ENCODE results near the gene PRKCQ.
"Not testable (repeated sequence)": the region's sequence is repeated elsewhere in the genome, so short reads cannot be mapped to it uniquely, and the experiment has no call there.

The PRKCQ gene

DNA sequence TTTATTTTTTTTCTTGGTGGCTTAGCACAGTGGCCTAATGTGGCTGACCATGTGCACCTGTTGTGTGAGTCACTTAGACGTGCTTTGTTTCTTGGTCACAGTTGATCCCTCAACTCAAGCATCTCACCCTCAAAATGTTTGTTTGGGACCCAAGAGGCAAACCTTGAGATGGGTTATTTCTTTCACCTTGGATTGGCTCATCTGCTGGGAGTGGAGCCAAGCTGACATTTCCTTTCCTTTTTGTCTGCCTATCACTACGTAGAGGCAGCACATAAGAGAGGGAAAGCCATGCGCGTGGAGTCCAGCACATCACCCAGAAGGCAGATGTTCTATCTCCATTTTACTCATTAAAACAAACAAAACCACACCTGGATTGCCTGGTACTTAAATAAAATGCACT lies 6.4 kb upstream of the PRKCQ start:
- FAIRE-seq (no peak), DNase-seq (ENCODE audit: insufficient read length, low spot score) (no peak)
- no peak for TF ChIP-seq PAX5 (IDR thresholded peaks at IDR 0.05; ENCODE audit: insufficient read depth, low read length, severe bottlenecking)
- TF ChIP-seq POLR2A (IDR thresholded peaks at IDR 0.05; ENCODE audit: low read depth, low read length): no peak
- no peak for TF ChIP-seq TAF1 (IDR thresholded peaks at IDR 0.05; ENCODE audit: low read depth, low read length)
- no peak for TF ChIP-seq POLR2AphosphoS5 (IDR thresholded peaks at IDR 0.05; ENCODE audit: low read depth, low read length)
- TF ChIP-seq POU2F2 (IDR thresholded peaks at IDR 0.05; ENCODE audit: low read depth, low read length): no peak
- TF ChIP-seq SPI1 (IDR thresholded peaks at IDR 0.05; ENCODE audit: low read depth, low read length): no peak

DNA sequence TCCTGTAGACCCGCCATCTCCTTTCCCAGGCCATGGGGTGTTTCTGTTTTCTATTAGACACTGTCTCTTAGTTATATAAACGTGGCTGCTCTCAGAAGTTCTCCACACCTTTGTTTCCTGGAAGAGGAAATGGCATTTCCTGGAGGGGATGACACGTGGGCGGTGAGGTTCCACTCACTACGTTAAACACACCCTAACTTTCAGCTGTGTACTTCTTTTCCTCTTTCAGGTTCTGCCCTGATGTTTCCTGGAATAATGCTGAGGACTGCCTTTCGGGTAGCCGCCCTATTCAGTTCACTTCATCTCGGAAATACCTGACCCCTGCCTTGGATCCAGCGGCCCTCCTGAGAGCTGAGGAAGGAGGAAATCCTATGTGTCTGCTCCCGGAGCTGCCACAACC lies 3.4 kb upstream of the PRKCQ start:
- FAIRE-seq (no peak), DNase-seq (ENCODE audit: insufficient read length, low spot score) (no peak)
- TF ChIP-seq TAF1 (IDR thresholded peaks at IDR 0.05; ENCODE audit: low read depth, low read length) (no peak), POU2F2 (IDR thresholded peaks at IDR 0.05; ENCODE audit: low read depth, low read length) (no peak), SPI1 (IDR thresholded peaks at IDR 0.05; ENCODE audit: low read depth, low read length) (no peak), POLR2A (IDR thresholded peaks at IDR 0.05; ENCODE audit: low read depth, low read length) (no peak), PAX5 (IDR thresholded peaks at IDR 0.05; ENCODE audit: insufficient read depth, low read length, severe bottlenecking) (no peak), POLR2AphosphoS5 (IDR thresholded peaks at IDR 0.05; ENCODE audit: low read depth, low read length) (no peak)

DNA sequence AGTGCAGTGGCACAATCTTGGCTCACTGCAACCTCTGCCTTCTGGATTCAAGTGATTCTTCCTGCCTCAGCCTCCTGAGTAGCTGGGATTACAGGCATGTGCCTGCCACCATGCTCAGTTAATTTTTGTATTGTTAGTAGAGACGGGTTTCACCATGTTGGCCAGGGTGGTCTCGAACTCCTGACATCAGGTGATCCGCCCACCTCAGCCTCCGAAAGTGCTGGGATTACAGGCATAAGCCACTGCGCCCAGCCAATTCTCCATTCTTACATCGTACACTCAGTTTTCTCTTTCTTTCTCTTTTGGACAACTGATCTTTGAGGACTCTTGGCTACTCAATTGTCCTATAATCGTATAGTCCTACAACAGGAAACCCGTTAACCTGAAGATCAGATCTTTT lies 2.8 kb upstream of the PRKCQ start:
- not testable (repeated sequence) for FAIRE-seq; DNase-seq (ENCODE audit: insufficient read length, low spot score)

DNA sequence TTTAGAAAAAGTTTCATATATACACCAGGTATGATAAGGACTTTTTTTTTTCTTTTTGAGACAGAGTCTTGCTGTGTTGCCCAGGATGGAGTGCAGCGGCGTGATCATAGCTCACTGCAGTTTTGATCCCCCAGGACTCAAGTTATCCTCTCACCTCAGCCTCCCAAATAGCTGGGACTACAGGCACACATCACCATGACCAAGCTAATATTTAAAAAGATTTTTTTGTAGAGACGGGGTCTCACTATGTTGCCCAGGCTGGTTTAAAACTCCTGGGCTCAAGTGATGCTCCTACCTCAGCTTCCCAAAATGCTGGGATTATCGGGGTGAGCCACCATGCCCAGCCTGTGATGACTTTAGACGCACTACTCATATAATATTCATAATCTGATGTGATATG lies 2.2 kb upstream of the PRKCQ start:
- DNase-seq (ENCODE audit: insufficient read length, low spot score): no peak
- no peak for TF ChIP-seq SPI1 (IDR thresholded peaks at IDR 0.05; ENCODE audit: low read depth, low read length)
- no peak for TF ChIP-seq POU2F2 (IDR thresholded peaks at IDR 0.05; ENCODE audit: low read depth, low read length)
- TF ChIP-seq PAX5 (IDR thresholded peaks at IDR 0.05; ENCODE audit: insufficient read depth, low read length, severe bottlenecking): no peak
- TF ChIP-seq POLR2A (IDR thresholded peaks at IDR 0.05; ENCODE audit: low read depth, low read length): no peak
- TF ChIP-seq TAF1 (IDR thresholded peaks at IDR 0.05; ENCODE audit: low read depth, low read length): no peak
- TF ChIP-seq POLR2AphosphoS5 (IDR thresholded peaks at IDR 0.05; ENCODE audit: low read depth, low read length): no peak
- FAIRE-seq: no peak

DNA sequence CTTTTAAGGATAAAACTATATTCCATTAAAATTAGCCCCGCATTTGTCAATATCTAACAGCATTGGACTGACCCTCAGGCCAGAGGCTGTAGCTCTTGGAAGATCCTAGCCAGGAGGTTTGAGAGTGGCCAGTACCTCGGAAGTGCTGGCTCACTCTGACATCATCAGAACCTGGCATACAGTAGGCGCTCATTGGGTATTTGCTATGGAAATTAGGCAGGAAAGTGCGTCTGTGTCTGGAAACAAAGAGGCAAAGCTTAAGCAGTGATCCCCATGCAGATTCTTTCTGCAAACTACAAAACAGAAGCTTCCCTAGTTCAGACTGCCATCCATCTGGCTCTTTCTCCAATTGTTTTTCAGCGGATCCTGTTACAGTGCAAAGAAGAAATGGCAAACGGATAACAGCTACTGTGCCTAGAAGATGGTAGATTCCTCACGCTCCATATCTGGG lies 1.7 kb upstream of the PRKCQ start:
- DNase-seq (ENCODE audit: insufficient read length, low spot score) (no peak), FAIRE-seq (no peak)
- TF ChIP-seq POU2F2 (IDR thresholded peaks at IDR 0.05; ENCODE audit: low read depth, low read length) (no peak), PAX5 (IDR thresholded peaks at IDR 0.05; ENCODE audit: insufficient read depth, low read length, severe bottlenecking) (no peak), TAF1 (IDR thresholded peaks at IDR 0.05; ENCODE audit: low read depth, low read length) (no peak), POLR2A (IDR thresholded peaks at IDR 0.05; ENCODE audit: low read depth, low read length) (no peak), POLR2AphosphoS5 (IDR thresholded peaks at IDR 0.05; ENCODE audit: low read depth, low read length) (no peak), SPI1 (IDR thresholded peaks at IDR 0.05; ENCODE audit: low read depth, low read length) (no peak)

DNA sequence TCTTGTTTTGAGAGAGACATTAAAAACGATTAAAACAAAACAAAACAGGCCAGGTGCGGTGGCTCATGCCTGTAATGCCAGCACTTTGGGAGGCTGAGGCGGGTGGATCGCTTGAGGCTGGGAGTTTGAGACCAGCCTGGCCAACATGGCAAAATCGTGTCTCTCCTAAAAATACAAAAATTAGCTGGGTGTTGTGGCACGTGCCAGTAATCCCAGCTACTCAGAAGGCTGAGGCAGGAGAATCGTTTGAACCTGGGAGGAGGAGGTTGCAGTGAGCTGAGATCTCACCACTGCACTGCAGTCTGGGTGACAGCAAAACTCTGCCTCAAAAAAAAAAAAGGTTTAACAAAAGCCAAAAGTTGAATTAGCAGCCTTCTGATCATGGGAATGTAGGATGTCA lies 1.1 kb upstream of the PRKCQ start:
- DNase-seq (ENCODE audit: insufficient read length, low spot score); FAIRE-seq: not testable (repeated sequence)

DNA sequence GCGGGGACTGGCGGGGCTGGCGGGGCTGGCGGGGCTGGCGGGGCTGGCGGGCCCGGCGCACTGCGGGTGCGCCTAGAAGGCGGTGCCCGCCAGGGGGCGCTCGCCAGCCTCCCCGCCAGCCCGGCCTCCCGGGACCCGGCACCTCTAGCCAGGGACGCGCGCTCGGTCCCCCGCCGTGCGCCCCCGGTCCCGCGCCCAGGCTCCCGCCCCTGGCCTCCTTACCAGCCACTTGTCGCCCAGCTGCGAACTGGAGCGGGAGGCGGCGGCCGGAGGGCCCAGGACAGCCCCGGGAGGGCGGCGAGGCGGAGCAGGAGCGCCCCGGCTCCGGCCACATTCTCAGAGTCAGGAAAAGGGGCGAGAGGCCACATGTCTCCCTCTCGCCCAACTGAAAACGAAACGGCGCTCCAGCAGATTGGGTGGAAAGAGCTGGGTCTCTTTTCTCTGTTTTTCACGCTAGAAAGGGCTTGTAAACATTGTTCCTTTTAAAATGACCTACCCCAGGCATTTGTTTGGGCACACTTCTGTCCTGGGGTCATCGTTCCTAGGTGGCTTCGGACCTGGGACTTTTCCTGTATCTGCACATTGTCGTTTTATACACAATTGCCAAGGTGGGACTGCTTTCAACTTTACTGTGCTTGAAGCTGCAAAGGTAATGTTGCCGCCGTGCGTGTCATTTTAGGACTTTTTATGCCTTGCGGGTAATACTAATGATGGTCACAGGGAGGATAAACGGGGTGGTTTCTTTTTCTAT lies 378 bp upstream of the PRKCQ start:
- peak; percentile 78 for DNase-seq (ENCODE audit: insufficient read length, low spot score)
- peak; percentile 45 for FAIRE-seq
- TF ChIP-seq POLR2A (IDR thresholded peaks at IDR 0.05; ENCODE audit: low read depth, low read length) (no peak), POLR2AphosphoS5 (IDR thresholded peaks at IDR 0.05; ENCODE audit: low read depth, low read length) (no peak), TAF1 (IDR thresholded peaks at IDR 0.05; ENCODE audit: low read depth, low read length) (no peak), POU2F2 (IDR thresholded peaks at IDR 0.05; ENCODE audit: low read depth, low read length) (no peak), PAX5 (IDR thresholded peaks at IDR 0.05; ENCODE audit: insufficient read depth, low read length, severe bottlenecking) (no peak)

DNA sequence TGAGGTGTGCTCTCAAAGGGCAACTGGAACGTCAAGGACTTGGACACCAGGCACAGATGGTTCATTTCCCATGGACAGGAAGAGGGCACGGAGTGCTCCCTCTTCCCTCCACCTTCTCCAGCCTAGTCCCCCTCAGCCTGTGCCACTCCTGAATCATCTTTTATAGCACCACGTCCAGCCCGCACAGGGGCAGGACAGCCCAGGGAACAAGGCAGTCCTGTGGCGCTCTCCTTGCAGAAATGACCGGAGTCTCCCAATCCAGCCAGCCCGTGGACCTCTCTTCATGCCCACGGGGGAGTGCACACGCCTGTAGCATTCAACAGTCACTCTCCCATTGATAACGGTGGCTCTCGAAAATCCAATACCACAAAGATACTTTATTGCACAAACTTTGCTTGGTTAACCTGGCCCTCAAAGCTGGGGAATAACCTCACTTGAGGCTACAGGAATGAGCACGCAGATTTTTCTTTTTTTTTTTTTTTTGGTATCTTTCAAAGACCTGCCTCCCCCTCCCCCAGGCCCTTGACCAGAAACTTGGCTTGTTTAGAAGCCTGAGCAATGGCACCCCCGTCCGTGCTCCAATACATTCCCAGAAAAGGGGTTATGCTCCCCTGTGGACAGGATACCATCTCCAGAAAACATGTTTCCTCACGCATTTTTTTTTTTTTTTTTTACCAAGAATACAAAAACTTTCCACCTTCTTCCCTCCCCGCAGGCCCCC lies 733 bp downstream of the PRKCQ start:
- TF ChIP-seq POU2F2 (IDR thresholded peaks at IDR 0.05; ENCODE audit: low read depth, low read length) (no peak), POLR2AphosphoS5 (IDR thresholded peaks at IDR 0.05; ENCODE audit: low read depth, low read length) (no peak), PAX5 (IDR thresholded peaks at IDR 0.05; ENCODE audit: insufficient read depth, low read length, severe bottlenecking) (no peak), TAF1 (IDR thresholded peaks at IDR 0.05; ENCODE audit: low read depth, low read length) (no peak), POLR2A (IDR thresholded peaks at IDR 0.05; ENCODE audit: low read depth, low read length) (no peak)
- DNase-seq (ENCODE audit: insufficient read length, low spot score) (no peak), FAIRE-seq (peak; percentile 55)

DNA sequence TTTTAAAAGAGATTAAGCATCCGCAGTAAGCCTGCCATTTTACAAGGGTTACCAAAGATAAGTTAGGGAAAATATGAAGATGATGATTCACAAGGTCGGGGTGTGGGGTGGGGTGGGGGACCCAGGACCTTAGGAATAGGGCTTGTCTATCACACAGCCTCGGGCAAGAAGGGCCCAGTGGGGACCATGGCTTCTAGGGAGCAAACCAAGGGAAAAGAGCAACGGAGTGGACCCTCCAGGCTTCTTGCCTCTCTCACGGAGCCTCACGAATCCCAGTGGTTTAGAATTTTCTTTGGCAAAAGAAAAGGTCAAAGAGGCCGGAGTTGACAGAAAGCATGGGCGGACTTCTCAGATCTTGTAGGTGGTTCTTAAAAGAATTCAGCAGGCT lies 1.3 kb downstream of the PRKCQ start:
- no peak for DNase-seq (ENCODE audit: insufficient read length, low spot score)
- TF ChIP-seq POLR2AphosphoS5 (IDR thresholded peaks at IDR 0.05; ENCODE audit: low read depth, low read length) (no peak), PAX5 (IDR thresholded peaks at IDR 0.05; ENCODE audit: insufficient read depth, low read length, severe bottlenecking) (no peak), POU2F2 (IDR thresholded peaks at IDR 0.05; ENCODE audit: low read depth, low read length) (no peak), TAF1 (IDR thresholded peaks at IDR 0.05; ENCODE audit: low read depth, low read length) (no peak), POLR2A (IDR thresholded peaks at IDR 0.05; ENCODE audit: low read depth, low read length) (no peak), SPI1 (IDR thresholded peaks at IDR 0.05; ENCODE audit: low read depth, low read length) (no peak)
- FAIRE-seq: no peak

DNA sequence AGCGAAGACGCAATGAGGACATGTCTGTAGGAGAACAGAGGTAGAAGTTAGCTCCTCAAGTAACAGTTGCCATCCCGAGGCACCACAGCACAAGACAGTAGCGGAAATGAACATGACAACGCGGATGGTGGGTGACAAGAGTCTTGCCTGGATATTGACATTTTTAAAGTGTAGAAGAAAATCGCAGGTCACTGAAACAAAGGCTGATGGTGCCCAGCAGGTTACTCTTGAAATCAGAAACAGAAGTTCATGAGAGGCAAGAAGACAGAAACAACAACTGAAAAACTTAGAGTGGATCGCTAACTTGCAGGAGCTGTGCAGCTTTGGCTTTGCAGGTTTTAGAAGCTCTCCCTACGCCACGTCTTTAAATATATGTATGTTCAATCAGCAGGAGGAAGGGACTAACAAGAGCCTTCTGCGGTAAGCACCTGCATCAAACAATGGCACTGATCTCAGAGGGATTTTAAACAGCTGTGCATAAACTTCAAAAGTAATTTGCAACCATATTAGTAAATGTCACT lies 1.8 kb downstream of the PRKCQ start:
- TF ChIP-seq PAX5 (IDR thresholded peaks at IDR 0.05; ENCODE audit: insufficient read depth, low read length, severe bottlenecking) (no peak), SPI1 (IDR thresholded peaks at IDR 0.05; ENCODE audit: low read depth, low read length) (no peak), TAF1 (IDR thresholded peaks at IDR 0.05; ENCODE audit: low read depth, low read length) (no peak), POLR2AphosphoS5 (IDR thresholded peaks at IDR 0.05; ENCODE audit: low read depth, low read length) (no peak), POU2F2 (IDR thresholded peaks at IDR 0.05; ENCODE audit: low read depth, low read length) (no peak), POLR2A (IDR thresholded peaks at IDR 0.05; ENCODE audit: low read depth, low read length) (no peak)
- FAIRE-seq: peak; percentile 28
- DNase-seq (ENCODE audit: insufficient read length, low spot score): no peak
